ENCODE measurements around the gene GIGYF2.

Gene GIGYF2

DNA sequence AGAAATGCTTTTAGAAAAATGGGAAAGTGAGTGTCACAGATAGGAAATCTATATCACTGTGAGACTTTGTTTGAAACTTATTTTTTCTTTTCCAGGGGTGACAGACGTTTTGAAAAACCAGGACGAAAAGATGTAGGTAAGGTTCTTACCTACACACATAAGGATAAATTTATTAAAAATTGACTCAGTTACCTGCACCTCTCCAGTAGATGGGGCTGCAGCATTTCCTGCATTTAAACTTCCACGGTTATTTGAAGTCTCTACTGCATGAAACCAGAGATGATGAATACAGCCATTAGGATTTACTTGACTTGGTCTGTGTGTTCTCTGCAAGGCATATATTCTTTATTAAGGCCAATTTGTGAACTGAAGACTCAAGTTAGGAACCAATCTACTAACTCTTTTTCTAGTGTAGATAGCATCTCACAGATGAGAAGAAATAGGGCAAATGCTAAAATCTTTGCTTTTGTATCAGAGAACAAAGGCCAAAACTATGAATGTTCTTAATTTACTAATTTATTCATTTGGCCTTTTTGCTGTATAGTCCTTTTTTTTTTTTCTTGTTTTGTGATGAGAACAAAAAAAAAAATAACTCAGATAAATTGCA, 64.3 kb downstream of the GIGYF2 start:
- peak; percentile 1 for DNase-seq

DNA sequence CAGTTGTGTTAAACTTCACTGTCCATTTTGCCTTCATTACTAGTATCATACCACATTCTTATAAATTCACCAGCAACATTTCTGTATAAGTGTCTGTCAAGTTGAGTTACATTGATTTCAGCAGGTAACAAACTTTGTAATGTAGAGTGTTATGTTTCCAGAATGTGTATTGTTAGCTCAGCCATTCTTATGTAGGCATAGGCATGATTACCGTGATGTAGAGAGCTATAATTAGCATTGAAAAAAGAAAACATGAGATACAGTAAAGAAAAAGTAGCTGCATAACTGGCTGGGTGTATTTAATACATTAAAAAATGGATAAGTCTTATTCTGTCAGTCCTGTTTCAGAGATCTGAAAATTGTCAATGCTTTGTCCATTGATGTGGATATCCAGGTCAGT, 70.7 kb downstream of the GIGYF2 start:
- DNase-seq = no peak

DNA sequence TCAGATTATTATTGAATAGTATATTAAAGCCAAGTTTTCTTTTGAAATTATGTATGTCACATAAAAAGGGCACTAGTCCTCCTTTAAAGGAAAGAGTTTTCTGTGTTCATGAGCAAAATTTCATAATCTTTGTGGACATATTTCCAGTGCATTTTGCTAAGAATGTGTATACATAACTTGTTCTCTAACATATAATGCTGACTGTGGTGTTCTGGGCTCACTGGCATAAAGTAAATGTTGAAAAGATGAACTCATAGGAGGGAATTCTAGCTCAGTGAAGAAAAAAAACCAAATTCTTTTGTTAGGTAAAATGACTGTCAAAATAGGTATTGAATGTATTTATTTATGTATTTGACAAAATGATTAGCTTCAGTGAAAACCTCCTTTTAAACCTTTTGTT, 73.1 kb downstream of the GIGYF2 start:
- DNase-seq = no peak

DNA sequence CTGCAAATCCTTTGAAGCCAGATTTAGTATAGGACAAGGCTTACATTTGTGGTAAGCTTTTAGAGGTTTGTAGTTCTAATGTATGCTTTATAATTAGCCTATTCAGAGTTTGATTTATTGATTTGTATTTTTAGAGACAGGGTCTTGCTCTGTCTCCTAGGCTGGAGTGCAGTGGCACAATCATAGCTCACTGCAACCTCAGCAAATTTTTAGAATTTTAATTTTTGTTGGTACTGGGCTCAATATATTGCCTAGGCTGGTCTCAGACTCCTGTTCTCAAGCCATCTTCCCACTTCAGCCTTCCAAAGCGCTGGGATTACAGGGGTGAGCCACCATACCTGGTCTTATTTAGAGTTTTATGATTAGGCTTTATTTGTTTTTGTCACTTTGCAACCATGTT, 74.7 kb downstream of the GIGYF2 start:
- DNase-seq = no peak

DNA sequence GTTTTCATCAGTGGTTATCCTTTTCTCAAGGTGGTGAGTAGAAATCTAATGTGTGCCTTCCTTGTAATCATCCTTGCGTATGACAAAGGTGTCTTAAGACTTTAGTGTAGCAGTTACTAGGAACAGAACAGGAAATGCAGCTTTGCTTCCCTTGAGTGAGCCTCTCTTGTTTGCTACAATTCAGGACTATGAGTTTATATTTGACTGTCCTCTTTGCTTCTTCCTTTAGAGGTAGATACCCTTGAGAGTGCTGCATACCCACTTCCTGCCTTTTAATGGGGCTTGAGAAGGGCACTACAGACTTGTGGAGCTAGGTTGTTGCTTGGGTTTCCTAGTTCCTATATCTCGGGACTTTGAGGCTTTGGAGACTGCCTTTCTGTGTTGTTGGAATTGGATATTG, 75.4 kb downstream of the GIGYF2 start:
- no peak for DNase-seq

DNA sequence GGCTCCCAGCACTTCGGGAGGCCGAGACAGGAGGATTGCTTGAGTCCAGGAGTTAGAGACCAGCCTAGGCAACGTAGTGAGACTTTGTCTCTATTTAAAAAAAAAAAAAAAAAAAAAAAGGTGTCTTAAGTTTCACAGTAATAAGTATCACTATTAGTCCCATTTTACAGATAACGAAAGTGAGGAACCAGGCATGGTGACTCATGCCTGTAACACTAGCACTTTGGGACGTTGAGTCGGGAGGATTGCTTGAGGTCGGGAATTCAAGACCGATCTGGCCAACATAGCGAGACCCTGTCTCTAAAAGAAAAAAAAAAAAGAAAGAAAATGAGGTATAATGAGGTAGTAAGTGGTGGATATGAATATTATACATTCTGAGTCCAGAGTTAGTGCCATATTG, 76.7 kb downstream of the GIGYF2 start:
- DNase-seq = no peak

DNA sequence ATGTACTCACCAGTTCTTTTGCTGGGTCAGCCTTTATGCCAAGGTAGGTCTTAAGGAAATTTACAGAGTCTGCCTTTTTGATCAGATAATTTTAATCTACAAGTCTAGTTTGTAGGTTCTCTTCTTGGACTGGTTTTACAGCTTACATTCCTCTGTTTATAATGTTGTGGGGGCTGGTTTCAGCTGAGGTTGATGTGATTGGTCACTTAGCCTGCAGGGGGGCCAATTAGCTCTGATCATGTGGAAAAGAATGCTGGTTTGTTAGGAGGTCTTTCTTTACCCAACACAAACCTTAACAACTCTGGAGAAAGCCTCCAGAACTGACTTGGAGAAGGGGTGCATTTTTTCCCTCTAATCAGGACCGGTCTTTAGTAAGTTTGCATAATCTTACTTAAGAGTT, 79.3 kb downstream of the GIGYF2 start, which contains the start of gene KCNJ13:
KCNJ13 (minus strand) TSS at position 131 of the 400 bp plus-strand sequence. CDS start 5,203 bp downstream, outside the sequence.
- no peak for DNase-seq

DNA sequence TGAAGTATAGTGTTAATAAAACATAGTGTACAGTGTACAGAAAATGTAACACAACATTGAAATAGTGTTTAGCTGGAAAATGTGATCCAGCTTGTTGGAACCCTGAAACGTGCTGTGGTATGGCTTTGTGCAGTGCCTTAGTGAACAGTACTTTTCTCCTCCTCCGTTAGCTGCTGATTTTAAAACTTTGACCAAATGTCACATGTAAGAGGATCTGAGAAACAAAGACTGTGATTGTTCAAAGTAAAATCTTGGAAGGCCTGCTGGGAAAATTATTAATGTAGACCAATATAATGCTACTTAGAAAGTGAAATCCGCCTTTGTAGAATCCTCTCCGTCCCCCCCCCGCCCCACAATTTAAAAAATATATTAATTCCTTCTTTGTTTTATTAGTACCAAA, 80.1 kb downstream of the GIGYF2 start:
- no peak for DNase-seq

DNA sequence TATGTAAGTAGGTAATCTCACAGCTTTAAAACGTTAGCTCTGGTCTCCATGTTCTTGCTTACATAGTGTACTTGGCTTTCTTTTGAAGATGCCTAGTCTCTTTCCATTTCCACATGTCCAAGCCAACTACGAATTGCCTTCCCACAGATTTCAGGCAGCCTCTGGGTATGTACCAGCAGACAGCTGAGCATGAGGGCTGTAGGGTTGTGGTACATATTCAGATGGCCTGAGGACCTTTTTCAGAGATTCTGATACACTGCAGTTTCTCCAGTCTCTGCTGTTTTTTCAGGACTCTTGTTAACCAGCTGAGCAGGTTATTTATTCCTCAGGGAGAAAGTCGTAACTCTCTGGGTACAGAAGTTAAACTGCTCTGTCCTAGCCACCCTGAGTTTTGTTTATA, 82.3 kb downstream of the GIGYF2 start:
- no peak for DNase-seq

DNA sequence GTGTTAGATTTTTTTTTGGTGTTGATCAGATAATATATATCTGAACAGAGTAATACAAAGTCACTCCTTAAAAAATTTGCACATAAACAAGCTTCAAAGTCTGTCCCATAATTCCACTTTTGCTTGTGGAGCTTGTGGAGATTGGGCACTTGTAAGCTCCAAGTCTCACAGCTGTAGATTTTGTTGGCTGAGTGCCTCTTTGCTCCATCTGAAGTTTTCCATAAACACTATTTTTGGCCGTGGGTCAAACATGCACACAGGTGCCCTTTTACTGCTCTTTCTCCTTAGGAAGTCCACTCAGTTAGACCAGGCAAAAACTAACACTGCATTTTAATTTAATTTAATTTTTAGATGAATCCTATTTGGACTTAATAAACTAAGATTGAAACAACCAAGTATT, 82.8 kb downstream of the GIGYF2 start:
- no peak for DNase-seq

DNA sequence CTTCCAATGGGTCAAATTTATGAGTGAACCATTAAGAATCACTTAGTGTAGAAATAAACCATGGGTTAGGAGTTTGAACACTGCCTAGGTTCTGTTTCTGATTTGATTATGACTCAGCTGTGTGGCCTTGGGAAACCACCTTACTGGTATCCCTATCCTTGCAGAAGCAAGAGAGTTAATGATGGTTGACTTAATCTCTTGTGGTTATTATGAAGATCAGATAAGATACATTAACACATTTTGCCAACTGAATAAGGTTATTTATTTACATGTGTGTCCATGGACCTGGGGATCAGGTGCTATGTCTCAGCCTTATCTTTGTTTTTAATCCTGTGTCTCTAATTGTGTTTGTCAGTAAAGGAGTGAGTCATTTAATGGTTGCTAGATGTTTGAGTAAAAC, 84.6 kb downstream of the GIGYF2 start:
- no peak for DNase-seq

DNA sequence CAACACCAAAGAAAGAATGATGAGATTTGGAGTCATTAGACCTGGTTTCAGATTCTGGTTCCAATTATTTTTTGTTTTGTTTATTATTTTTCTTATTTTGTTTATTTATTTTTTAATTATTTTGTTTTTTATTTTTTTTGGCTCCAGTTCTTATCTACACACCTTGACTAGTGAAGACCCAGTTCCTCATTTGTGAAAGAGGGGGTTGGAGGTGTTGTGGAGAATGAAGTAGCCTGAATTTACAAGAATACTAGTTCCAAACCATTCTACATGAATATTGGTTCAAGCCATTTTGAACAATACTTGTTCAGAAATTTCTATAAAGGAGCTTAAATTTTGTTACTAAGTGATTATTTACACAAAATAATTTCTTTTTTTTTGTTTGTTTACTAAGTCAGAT, 86.1 kb downstream of the GIGYF2 start:
- DNase-seq = no peak

DNA sequence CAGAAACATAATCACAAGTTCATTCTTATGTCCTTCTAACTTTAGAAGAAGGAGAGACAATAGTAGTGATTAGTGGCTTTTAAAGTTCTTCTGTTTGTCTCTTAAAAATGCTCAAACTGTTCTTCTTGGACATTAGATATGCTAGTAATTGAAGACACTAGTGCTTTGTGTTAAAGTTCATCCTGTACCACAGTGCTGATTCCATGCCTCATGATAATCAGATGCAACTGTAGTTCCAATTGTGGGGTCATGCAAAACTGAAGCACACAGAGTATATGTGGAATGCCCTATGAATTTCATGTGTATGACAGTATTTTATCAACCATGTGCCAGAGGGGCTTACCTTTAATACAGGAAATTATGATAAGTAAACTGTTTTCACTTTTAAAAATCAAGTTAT, 90.7 kb downstream of the GIGYF2 start:
- no peak for DNase-seq

DNA sequence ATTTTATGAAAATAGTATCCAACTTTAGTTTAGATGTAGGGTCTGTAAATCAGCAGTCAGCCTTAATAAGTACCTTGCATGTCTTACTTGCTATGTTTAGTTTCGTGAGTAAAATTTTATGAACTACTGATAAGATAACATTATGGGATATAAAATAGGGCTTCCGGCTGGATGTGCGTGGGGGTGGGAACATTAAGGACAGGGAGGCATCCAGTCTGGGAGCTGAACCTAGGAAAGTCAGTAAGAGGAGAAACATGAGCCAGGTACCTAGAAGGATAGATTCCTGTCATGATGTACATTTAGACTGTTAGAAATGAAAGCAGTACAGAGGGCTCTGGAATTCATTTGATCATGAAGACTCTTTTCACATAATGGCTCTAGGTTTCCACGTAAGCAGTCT, 92.0 kb downstream of the GIGYF2 start:
- DNase-seq = no peak

DNA sequence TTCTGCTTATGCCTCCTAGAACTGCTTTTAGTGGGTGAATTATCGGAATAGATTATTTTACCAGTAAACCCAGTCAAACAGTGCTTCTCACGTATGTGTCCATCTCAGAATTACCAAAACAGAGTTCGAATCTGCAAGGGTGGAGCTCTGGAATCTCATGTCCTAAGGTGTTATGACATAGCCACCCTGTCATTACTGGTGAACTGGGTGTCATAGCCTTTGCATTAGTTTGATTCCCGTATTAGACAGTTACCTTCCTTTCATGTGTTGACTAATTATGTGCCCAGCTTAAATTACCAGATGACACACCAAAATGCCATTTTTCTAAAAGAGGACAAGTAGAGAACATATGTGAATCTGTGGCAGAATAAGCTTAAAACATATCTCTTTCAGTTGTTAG, 94.4 kb downstream of the GIGYF2 start:
- DNase-seq = no peak

DNA sequence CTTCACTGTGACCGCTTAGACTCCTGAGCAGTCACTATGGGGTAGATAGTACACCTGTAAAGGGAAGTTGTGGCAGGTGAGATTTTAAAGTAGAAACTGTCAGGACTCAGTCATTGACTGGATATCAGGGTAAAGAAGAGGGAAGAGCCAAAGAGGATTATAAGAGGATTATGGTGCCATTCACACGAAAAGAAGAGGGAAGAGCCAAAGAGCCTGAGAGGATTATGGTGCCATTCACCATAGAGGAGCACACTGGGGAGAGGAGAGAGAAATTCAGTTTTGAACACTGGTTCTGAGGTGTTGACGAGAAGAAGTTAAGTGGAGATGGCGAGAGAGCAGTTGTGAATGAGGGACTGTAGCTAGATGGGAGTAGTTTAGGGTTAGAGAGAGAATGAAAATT, 96.1 kb downstream of the GIGYF2 start:
- no peak for DNase-seq

DNA sequence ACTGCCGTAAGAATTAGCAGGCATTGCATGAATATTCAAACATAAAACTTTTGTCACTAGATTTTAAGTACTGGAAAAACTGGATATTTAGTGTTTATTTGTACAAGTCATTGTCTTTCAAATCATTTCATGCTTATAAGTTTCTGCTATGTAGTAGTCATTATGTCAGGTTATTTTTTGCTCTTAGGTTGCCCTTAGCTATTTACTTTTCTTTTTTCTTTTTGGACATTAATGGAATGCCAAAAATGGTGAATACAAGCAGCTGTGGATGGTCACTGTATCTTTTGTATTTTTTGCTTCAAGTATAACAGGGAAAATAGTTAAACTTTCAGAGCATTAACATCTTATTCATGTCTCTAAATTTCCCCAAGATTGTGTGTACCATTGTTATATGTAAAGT, 97.8 kb downstream of the GIGYF2 start:
- no peak for DNase-seq

DNA sequence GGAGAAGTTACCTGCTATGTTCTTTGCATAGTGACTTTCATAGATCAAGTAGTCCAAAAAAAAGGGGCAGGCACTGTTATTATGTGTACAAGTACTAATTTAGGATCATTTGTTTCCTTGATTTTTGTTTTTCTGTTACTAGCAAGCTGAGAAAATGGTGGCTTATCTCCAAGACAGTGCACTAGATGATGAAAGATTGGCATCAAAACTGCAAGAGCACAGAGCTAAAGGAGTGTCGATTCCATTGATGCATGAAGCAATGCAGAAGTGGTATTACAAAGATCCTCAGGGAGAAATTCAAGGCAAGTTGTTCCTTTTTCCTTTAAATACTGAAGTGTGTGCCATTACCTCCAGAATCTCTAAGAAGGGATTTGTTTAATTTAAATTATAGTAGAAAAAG, 98.8 kb downstream of the GIGYF2 start:
- DNase-seq = no peak

DNA sequence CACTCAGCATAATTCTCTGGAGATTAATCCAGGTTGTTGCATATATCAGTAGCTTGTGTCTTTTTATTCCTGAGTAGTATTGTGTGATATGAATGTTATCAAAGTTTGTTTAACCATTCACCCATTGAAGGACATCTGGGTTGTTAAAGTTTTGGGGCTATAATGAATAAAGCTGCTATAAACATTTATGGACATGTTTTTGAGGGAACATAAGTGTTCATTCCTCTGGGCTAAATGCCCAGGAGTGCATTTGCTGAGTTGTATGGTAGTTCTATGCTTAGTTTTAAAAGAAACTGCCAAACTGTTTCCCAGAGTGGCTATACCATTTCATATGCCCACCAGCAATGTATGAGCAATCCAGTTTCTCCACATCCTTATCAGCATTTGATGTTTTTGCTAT, 101.1 kb downstream of the GIGYF2 start:
- no peak for DNase-seq

DNA sequence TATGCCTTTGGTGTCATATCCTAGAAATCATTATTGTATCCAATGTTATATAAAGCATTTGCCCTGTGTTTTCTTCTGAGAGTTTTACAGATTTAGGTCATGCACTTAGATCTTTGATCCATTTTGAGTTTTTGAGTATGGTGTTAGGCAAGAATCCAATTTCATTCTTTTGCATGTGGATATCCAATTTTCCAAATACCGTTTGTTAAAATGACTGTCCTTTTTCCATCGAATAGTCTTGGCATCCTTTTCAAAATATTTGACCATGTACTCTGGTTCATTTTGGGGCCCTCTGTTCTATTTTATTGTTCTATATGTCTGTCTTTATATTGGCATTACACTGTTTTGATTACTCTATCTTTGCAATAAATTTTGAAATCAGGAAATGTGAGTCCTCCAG, 103.0 kb downstream of the GIGYF2 start:
- DNase-seq = no peak

DNA sequence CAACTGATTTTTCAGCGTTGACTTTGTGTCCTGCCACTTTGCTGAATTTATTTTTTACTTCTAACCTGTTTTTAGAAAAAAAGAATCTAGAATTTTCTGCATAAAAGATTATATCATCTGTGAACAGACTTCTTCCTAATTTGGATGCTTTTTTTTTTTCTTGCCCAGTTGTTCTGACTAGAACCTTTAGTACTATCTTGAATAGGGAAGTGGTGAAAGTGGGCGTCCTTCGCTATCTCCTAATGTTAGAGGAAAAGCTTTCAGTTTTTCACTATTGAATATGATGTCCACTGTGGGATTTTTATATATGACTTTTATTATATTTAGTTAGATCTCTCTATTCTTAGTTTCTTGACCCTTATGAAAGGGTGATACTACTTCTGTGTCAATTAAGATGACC, 105.0 kb downstream of the GIGYF2 start:
- DNase-seq = no peak

DNA sequence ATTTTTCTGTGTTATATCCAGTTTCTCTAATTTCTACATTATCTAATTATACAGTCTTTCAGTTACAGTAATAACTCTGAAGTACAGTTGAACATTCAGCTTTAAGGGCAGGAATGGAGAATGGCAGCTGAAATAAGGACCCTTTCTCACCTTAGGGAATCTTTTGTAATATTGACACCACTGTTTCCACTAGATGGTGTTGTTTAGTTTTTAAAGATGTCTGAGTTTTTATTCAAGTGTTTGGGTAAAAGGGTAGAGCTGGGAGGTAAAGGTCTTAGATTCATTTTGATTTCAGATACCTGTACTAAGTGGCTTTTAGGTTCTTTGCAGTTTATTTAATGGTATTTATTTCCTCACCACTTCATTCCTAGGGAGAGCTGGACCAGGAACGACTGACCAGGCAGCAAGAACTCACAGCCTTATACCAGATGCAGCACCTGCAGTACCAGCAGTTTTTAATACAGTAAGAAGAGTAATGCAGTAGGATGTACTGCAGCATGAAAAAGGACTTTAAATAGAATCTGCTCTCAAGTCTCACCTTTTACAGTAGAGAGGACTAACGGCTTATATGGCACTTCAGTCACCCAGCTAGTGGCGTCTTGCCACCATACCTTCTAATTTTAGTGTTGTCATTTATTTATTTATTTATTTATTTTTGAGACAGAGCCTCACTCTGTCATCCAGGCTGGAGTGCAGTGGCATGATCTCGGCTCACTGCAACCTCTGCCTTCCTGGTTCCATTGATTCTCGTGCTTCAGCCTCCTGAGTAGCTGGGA, 112.4 kb downstream of the GIGYF2 start:
- DNase-seq = no peak

DNA sequence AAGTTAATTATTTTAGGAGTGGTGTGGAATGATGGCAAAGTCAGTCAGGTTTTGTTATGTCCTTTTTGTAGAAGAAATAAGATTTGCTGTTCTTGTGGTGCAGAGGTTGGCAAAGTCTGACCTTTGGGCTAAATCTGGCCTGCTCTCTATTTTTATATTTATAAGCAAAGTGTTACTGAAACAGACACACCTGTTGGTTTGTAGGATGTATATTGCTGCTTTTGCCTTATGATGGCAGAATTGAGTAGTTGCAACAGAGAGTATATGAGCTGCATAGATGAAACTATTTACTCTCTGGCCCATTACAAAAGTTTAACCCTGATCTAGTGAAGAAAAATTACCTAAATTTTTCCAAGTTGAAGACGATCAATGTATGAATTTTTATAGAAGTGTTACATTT, 113.3 kb downstream of the GIGYF2 start:
- DNase-seq = no peak

DNA sequence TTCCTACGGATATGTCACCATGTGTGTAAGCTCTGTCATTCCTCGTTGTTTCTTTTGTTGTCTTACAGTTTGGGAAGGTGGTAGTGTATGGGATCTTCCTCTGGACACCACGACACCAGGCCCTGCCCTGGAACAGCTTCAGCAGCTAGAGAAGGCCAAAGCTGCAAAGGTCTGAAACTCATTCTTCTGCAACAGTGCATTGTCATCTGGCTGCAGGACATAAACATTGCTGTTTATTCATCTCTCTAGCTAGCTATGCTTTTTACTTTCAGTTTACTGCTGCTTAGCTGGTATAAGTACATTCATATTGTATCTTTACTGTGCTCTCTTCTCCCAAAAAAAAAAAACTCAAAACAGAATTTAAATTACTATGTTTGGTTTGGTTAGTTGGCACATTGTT, 118.4 kb downstream of the GIGYF2 start:
- no peak for DNase-seq

DNA sequence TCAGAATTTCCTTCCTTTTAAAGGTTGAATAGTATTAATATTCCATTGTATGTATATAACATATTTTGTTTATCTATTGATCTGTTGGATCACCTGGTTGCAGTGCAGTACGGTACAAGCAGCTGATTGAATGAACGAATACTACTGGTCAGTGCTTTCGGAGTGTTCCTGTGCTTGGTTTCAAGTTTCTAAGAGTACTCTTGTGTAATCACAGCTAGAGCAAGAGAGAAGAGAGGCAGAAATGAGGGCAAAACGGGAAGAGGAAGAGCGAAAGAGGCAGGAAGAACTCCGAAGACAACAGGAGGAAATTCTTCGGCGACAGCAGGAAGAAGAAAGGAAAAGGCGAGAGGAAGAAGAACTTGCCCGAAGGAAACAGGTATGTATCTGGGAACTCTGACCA, 119.5 kb downstream of the GIGYF2 start:
- DNase-seq = no peak
